Kidney tubule cell (primary cell): Measurements from ENCODE around the gene METTL26.

Experiments used
- DNase-seq: peaks from one replicate; pipeline ENCODE4 v3.0.0-alpha.2; 2018; ENCODE audit warnings: low spot score

METTL26 gene

DNA sequence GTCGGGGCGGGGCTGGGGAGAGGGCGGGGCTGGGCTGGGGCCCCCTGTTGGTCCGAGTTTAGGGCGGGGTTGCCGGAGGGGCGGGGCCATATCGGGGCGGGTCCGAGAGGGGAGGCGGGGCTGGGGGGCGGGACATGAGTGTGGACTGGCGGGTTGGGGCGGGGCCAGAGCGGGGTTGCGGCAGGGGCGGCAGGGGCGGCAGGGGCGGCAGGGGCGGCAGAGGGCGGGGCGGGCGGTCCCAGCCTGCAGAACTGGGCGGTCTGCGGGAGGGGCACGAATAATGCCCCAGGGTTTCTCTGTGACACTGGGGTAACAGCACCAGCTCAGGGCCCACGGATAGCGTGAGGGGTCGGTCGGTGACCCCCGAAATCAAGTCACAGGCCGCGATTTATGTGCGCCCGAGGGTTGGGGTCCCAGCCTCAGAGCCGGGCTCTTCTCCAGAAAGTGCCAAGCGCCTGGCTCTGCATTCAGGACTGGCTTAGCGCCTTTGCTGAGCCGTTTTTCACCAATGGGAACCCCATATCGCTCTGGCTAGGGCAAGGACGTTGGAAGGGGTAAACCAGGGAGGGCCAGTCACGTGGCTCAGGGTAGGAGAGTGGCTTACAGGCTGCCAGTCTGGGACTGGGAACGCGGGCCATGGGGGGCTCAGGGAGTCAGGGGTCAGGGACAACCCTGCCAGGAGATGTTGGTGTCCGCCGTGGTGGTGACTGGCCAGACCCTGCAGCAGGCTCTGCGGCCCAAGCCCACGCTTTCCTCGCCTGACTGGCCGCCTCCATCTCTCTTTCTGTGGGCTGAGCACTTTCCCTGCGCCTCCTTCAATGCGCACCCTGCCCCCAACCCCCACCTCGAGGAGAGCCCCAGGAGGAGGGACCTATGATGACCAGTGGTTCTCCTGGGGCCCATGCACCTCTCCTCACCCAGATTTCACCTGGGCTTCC lies 1.2 kb upstream of the METTL26 start:
- DNase-seq: peak; percentile 84

DNA sequence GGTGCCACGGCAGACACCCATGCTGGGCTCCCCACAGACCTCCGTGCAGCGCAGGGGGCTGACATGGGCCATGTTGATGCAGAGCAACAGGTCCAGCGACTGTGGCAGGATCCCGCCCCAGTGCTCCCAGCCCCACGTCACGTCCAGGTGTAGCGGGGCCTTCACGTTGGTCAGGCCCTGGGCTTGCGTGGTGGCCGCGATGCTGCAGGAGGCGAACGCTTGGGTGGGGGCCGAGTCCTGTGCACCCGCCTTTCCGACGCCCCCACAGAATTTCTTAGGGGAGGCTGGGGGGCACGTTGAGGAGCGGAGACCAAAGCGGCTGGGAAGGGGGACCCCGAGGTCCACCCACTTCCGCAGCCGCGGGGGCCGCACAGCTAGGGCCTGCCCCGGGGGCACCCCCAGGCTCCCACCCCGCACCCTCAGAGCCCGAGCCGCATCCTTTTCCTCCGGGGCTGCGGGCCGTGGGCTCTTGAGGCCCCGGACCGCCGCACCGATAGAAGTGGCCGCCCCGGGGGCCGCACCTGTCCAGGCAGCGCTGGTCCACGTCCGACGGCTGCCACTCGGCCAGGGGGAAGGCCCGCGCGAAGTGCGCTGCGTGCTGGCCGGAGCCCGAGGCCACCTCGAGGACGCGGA lies 416 bp downstream of the METTL26 start:
- DNase-seq: no peak

DNA sequence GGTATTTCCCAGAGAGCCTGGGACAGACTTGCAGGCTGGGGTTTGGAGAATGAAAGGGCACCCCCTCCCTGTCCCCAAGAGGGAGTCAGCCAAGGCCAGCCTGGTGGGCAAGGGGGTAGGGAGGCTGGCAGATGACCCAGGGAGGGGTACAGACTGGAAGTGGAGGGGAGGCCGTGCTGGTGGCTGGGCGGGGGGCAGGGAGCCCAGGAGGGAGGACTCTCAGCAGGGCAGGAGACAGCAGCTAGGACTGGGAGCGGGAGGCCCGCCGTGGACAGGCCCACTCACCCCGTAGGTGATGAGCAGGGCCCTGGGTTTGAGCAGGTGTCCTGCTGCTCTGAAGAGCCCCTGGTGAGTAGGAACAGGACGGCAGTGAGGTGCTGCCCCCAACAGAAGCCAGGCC lies 1.1 kb downstream of the METTL26 start:
- DNase-seq: no peak

DNA sequence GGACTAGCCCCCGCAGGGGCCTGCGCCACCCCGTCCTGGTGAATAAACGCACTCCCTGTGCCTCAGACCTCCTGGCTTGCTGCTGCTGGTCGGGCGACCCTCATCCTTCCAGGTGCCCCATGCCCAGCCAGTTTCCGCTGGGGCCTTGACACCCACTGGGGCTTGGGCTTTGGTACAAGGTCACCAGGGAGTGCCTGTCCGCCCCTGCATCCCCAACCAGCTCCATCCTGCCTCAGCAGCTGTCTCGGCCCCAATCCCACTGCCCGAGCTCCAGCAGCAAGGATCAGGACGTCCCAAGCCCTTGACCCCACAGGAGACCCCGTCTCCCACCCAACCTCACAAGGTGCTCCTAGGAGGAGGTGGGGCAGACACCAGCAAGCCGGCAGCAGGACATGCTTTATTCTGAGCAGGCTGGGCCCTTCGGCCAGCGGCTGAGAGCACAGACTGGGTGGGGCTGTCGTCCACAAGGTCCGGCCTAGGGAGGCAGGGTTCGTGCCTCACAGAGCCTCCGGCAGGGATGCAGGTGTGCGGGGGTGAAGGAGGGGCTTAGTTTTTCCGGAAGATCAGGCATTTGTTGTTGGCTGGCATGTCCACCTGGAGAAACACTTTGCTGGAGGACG lies 1.9 kb downstream of the METTL26 start:
- no peak for DNase-seq

DNA sequence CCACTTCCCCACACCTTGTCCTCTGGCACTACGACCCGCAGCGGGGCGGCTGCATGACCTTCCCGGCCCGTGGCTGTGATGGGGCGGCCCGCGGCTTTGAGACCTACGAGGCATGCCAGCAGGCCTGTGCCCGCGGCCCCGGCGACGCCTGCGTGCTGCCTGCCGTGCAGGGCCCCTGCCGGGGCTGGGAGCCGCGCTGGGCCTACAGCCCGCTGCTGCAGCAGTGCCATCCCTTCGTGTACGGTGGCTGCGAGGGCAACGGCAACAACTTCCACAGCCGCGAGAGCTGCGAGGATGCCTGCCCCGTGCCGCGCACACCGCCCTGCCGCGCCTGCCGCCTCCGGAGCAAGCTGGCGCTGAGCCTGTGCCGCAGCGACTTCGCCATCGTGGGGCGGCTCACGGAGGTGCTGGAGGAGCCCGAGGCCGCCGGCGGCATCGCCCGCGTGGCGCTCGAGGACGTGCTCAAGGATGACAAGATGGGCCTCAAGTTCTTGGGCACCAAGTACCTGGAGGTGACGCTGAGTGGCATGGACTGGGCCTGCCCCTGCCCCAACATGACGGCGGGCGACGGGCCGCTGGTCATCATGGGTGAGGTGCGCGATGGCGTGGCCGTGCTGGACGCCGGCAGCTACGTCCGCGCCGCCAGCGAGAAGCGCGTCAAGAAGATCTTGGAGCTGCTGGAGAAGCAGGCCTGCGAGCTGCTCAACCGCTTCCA lies 2.6 kb downstream of the METTL26 start:
- DNase-seq: no peak

DNA sequence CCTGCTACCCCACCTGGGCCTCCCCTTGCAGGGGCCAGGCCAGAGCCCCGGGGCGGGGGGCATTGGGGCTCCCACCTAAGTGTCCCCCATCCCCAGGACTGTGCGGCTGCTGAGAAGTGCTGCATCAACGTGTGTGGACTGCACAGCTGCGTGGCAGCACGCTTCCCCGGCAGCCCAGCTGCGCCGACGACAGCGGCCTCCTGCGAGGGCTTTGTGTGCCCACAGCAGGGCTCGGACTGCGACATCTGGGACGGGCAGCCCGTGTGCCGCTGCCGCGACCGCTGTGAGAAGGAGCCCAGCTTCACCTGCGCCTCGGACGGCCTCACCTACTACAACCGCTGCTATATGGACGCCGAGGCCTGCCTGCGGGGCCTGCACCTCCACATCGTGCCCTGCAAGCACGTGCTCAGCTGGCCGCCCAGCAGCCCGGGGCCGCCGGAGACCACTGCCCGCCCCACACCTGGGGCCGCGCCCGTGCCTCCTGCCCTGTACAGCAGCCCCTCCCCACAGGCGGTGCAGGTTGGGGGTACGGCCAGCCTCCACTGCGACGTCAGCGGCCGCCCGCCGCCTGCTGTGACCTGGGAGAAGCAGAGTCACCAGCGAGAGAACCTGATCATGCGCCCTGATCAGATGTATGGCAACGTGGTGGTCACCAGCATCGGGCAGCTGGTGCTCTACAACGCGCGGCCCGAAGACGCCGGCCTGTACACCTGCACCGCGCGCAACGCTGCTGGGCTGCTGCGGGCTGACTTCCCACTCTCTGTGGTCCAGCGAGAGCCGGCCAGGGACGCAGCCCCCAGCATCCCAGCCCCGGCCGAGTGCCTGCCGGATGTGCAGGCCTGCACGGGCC lies 3.4 kb downstream of the METTL26 start:
- DNase-seq: no peak

DNA sequence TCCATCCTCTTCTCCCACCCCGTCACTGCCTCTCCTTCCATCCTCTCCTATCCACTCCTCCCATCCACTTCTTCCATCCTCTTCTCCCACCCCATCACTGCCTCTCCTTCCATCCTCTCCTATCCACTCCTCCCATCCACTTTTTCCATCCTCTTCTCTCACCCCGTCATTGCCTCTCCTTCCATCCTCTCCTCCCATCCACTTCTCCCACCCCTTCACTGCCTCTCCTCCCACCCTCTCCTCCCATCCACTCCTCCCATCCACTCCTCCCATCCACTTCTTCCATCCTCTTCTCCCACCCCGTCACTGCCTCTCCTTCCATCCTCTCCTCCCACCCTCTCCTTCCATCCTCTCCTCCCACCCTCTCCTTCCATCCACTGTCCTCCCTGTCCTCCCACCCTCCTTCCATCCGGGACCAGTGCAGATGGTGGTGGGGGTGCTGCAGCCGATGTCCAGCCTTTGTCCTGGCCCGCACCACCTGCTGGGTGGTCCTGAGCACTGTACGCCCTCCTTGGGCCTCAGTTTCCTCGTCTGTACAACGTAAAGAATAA lies 4.2 kb downstream of the METTL26 start:
- no peak for DNase-seq

DNA sequence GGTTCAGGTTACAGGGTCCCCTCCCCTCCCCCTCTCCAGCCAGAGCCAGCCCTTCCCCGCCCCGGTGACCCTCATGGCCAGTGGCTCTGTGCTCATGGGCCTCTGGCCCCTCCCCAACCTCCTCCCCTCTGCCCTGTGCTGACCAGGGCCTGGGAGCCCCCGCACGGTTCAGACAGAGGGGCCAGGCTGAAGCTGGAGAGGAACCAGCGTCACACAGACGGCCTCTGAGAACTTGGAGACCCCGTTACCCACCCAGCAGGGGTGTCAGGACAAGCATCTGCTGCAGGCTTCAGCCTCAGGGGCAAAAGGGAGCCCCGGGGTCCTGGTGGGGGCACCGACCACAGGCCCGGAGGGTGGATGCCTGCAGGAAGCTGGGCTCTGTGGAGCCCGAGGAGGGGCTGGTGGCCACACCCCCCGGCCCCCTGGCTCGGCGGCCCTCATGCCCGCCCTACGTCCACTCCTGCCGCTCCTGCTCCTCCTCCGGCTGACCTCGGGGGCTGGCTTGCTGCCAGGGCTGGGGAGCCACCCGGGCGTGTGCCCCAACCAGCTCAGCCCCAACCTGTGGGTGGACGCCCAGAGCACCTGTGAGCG lies 5.2 kb downstream of the METTL26 start, which contains the start of gene WFIKKN1:
Gene WFIKKN1, plus strand, starts transcription at position 171 of the 591 bp plus-strand sequence. Its CDS starts 269 bp downstream, at position 440.
- peak; percentile 41 for DNase-seq

DNA sequence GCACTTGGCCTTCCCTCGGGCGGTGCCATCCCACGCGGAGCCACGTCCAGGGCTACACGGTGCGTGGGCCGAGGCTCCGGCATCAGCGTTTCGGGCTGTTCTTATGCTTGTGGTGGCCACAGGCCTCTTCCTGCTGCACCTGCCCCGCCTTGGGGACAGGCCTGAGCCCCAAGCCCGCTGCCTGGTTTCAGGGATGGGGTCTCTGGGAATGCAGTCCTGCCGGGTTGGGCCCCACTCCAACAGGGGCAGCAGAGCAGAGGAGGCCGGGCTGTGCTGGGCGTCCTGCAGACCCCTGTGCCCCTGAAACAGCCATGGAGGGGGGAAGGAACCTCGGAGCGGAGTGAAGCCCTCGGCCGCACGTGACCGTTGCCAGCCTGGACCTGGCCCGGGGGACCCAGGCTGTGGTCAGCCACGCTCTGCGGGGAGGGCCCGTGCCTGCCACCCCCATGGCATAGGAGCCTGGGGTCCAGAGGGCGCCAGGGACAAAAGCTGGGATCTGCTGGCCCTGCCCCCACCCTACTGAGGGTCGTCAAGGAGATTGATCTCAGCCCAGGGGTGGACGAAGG lies 5.8 kb downstream of the METTL26 start:
- no peak for DNase-seq

DNA sequence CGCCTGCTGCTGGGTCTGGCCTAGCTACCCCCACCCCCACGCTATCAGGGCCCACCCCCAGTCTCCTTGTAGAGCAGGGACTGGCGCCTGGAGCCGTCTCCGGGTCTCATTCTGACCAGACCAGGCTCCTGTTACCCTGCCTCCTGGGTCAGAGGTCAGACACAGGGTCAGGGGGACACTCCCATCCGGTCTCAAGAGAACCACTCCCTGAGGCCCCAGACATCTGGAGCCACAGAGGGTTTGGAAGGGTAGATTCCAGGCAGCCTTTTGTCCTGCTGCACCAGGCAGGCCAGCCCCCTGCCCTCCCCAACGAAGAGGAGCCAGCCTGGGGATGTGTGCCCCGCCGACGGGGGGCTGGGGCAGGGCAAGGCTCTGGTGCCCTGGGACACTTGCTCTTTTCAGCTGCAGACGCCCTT lies 6.3 kb downstream of the METTL26 start:
- DNase-seq: no peak

DNA sequence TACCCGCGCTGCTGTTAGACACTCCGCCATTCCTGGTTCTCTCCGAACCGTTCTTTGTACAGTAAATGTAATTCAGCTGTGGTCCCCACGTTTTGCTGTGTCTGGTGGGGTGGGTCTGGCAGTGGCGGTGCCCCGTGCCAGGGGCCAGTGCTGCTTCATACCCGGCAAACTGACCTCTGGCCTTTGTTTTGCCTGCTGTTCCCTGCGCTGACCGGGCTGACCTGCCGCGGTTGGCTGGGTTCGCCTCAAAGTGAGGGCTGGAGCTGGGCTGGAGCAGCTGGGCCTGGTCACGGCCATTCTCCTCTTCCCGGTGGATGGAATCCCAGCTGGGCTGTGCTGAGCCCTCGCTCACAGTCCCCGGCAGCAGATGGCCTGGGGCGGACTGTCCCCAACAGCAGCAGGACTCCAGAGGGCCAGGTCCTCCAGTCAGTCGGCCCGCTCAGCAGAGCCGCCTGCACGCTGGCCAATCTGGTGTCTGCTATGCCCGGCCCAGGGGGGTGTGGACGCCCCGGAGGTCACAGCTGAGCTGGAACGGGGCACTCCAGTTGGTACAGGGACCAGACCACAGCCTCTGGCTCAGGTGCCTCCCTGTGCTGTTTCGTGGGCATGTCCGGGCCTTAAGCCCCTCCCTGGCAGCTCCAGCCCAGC lies 6.8 kb downstream of the METTL26 start:
- DNase-seq: no peak

DNA sequence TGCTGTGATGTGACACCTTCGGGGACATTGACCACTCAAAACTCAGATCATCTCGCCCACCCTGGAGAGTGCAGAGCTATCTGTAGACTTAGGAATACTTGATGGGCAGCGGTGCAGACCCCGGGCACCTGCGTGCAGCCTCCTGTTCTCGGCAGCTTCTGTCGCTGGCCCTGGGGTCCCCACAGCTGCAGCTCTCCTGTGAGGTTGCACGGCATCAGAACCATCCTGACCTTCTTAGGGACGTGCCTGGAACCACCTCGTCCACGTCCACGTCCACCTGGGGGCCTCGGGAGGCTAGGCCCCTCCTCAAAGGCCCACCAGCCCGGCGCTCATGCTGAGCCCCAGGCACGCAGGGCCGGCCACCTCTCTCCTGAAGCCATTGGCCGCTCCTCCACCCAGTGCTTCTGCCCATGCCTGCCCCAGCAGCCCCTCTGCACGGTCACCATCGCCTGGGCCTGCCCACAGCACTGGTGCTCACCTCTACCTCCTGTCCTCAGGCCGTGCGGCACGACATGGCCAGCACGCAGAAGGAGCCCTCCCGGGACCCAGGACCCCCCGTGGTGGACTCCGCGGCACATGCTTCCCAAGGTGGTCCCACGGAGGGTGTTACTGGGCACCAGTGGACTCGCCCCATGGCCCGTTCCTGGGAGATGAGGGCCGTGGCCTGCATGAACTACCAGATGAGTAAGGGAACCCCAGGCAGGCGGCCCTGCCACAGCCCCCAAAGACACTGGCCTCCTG lies 7.6 kb downstream of the METTL26 start:
- no peak for DNase-seq

DNA sequence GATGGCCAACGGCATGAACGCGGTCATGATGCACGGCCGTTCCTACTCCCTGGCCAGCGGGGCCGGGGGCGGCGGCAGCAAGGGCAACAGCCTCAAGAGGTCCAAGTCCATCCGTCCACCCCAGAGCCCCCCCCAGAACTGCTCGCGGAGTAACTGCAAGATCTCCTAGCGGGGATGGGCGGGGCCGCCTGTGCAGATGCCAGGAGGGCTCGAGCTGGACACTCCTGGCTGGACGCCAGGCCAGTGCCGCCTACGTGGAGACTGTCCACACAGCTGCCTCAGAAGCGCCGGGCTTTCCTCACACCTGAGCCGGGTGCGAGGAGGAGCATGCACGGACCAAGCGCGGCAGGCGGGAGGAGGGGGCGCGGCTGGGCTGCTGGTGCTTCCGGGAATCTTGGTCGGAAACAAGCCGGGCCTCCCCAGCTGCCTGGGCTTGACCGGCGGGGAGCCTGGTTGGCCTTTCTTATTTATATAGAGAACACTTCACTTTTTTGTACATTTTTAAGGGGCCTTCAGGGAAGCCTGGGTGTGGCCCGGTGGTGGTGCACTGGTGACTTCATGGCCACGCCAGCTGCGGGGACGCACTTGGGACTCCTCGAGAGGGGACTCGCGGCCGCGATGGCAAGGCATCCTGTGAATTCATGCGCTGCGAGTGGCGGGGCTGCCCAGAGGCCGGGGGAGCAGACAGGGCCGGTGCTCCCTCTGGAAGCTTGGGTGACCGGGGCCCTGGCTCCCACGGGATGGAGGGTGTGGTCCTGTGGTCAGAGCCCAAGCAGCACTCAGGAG lies 8.5 kb downstream of the METTL26 start:
- peak; percentile 75 for DNase-seq

DNA sequence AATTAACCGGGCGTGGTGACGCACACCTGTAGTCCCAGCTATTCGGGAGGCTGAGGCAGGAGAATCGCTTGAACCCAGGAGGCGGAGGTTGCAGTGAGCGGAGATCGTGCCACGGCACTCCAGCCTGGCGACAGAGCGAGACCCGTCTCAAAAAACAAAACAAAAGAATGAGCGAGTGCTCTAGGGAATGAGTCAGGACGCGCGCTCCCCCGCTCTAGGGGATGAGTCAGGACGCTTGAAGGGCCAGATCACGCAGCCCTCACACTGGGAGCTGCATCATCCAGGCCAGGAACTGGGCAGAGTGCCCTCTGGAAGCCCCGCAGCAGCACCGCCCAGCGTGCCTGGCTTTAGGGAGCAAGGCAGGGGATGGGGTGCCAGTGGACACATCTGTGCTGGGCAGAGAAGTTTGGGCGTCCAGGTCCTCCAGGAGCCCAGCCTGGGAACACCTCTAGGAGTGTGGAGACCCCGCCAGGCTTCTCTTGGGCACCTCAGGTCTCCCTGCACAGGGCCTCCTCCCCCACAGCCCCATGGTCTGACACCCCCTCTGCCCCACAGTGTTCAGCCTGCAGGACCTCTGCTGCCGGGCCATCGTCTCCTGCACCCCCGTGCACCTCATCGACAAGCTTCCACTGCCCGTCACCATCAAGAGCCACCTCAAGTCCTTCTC lies 9.2 kb downstream of the METTL26 start:
- DNase-seq: peak; percentile 93

DNA sequence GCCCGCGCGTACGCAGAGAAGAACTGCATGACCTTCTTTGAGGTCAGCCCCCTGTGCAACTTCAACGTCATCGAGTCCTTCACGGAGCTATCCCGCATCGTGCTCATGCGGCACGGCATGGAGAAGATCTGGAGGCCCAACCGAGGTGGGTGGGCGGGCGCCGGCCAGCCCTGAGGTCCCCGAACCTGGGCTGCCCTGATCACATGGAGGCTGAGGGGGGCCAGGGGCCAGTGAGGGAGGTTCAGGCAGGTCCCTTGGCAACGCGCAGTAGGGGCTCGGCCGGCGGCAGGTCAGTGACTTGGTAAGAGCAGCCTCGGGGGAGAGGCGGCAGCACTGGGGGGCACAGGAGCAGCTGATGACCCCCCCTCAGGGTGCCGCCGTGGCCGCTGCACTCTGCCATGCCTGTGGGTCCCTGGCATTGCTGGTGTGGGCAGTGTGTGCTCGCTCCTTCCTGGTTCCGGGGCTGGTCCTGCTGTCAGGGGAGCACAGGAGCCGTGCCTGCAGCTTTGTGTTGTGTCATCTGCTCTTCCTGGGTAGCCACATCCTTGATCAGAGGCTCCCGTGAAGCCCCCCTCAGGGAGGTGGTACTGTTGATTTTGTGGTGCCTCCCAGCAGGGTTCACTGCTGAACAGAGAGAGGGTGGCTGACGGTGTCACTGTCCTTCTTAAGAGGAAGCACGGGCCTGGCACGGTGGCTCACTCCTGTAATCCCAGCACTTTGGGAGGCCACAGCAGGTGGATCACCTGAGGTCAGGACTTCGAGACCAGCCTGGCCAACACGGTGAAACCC lies 9.9 kb downstream of the METTL26 start:
- DNase-seq: no peak

DNA sequence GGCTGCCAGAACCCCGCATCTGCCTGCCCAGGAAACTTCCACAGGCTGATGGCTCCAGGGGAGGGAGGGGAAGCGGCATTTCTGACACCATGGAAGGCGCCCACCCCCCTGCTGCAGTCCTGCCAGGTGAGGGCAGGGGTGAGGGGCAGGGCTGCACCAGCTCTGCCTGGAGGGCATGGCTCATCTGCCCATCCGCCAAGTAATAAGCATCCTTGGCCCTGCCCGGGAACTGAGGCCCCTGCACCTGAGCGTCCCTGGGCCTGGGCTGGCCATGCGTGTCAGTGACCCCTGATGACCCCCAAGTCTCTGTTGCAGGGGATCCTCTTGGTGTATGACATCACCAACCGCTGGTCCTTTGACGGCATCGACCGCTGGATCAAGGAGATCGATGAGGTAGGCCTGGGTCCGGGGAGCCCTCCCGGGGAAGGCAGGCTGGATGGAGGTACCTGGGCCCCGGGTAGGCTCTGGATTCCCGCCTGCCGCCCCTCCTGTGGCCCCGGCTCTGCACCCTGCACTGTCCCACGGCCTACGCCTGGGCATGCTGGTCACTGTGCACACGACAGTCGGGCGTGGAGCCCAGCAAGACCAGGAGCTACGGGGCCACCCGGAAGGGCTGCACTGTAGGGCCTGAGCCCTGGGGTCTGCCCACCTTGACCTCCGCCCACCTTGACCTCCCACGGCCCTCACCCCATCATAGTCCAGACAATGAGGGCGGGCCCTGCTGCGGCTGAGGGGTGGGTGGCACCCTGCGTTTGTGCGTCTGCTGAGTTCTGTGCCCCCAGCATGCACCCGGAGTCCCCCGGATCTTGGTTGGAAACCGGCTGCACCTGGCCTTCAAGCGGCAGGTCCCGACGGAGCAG lies 10.8 kb downstream of the METTL26 start:
- DNase-seq: no peak
